IPS-18c (cell line): ENCODE measurements around the gene CTNNB1.

Experiments used
- H3K4me3 ChIP-seq: 2 replicates; pipeline ENCODE4 v1.7.0; 2013; ENCODE audit warnings: low read depth, mild to moderate bottlenecking, low read length, moderate library complexity; ENCODE audit not compliant: insufficient read depth
- H3K9me3 ChIP-seq: one replicate; pipeline ENCODE4 v1.6.1; 2013; ENCODE audit warnings: mild to moderate bottlenecking, low read length, moderate library complexity; ENCODE audit not compliant: control insufficient read depth, insufficient read depth

The CTNNB1 gene

GRCh38 chr3:41198950-41199865 is at the start of gene CTNNB1:
CTNNB1 (plus strand) TSS chr3:41199505; CDS start chr3:41224069, 24,564 bp downstream.
- Histone ChIP-seq H3K4me3 (peak within 1 kb of the TSS; percentile 96), H3K9me3 (no peaks in the 10 kb centered on the region)

GRCh38 chr3:41155834-41156233 is 43.5 kb upstream of the CTNNB1 start:
- Histone ChIP-seq H3K9me3 (no peaks in the 10 kb centered on the region), H3K4me3 (no peak overlapping the region)

- H3K9me3 ChIP-seq: no peaks in the 10 kb centered on the region
- H3K4me3 ChIP-seq: no peak overlapping the region
Measured at GRCh38 chr3:41158947-41159346, 40.4 kb upstream of the CTNNB1 start.

GRCh38 chr3:41159588-41160189 is 39.6 kb upstream of the CTNNB1 start:
- H3K4me3 ChIP-seq: no peak overlapping the region
- H3K9me3 ChIP-seq: no peaks in the 10 kb centered on the region

- H3K4me3 ChIP-seq: no peak overlapping the region
- no peaks in the 10 kb centered on the region for H3K9me3 ChIP-seq
Measured at GRCh38 chr3:41162541-41162940, 36.8 kb upstream of the CTNNB1 start.

GRCh38 chr3:41163006-41163405 is 36.3 kb upstream of the CTNNB1 start:
- no peaks in the 10 kb centered on the region for H3K9me3 ChIP-seq
- no peak overlapping the region for H3K4me3 ChIP-seq

GRCh38 chr3:41163421-41163820 is 35.9 kb upstream of the CTNNB1 start:
- Histone ChIP-seq H3K9me3 (no peaks in the 10 kb centered on the region), H3K4me3 (no peak overlapping the region)

- Histone ChIP-seq H3K4me3 (no peak overlapping the region), H3K9me3 (no peaks in the 10 kb centered on the region)
Measured at GRCh38 chr3:41164777-41165176, 34.5 kb upstream of the CTNNB1 start.

GRCh38 chr3:41167722-41168497 is 31.4 kb upstream of the CTNNB1 start:
- H3K4me3 ChIP-seq: no peak overlapping the region

GRCh38 chr3:41169023-41169422 is 30.3 kb upstream of the CTNNB1 start:
- Histone ChIP-seq H3K4me3 (no peak overlapping the region), H3K9me3 (no peaks in the 10 kb centered on the region)

More at GRCh38 chr3:41167722-41168497, 31.4 kb upstream of the CTNNB1 start:
- H3K9me3 ChIP-seq: no peaks in the 10 kb centered on the region

- Histone ChIP-seq H3K9me3 (no peaks in the 10 kb centered on the region), H3K4me3 (no peak overlapping the region)
Measured at GRCh38 chr3:41173926-41174885, 25.1 kb upstream of the CTNNB1 start.

GRCh38 chr3:41175365-41175764 is 23.9 kb upstream of the CTNNB1 start:
- H3K4me3 ChIP-seq: no peak overlapping the region
- no peaks in the 10 kb centered on the region for H3K9me3 ChIP-seq

- Histone ChIP-seq H3K4me3 (no peak overlapping the region), H3K9me3 (no peaks in the 10 kb centered on the region)
Measured at GRCh38 chr3:41176596-41176995, 22.7 kb upstream of the CTNNB1 start.

GRCh38 chr3:41178576-41178975 is 20.7 kb upstream of the CTNNB1 start:
- Histone ChIP-seq H3K4me3 (no peak overlapping the region), H3K9me3 (no peaks in the 10 kb centered on the region)

GRCh38 chr3:41180396-41180795 is 18.9 kb upstream of the CTNNB1 start:
- Histone ChIP-seq H3K4me3 (no peak overlapping the region), H3K9me3 (no peaks in the 10 kb centered on the region)

GRCh38 chr3:41182504-41183059 is 16.7 kb upstream of the CTNNB1 start:
- Histone ChIP-seq H3K4me3 (no peak overlapping the region), H3K9me3 (no peaks in the 10 kb centered on the region)
